Prostate gland (tissue), 2 donors: Measurements from ENCODE around the gene IKZF4.

Experiments
- CTCF ChIP-seq, 4 experiments: fragments of 200-600 bp in 2 of 4; fragments of 450-650 bp in 2 of 4; sonication (generic) in 2 of 4; IDR thresholded peaks; 1 replicate in 3 of 4; 2 replicates in 1 of 4; pipeline ENCODE4 v1.5.1; 2016 to 2019; ENCODE audit warnings: antibody characterized with exemption in 4 of 4, mild to moderate bottlenecking in 2 of 4, moderate library complexity in 2 of 4
- POLR2A ChIP-seq: fragments of 450-650 bp; IDR thresholded peaks from one replicate; pipeline ENCODE4 v1.6.1; 2016; ENCODE audit warnings: antibody characterized with exemption, mild to moderate bottlenecking
- POLR2AphosphoS5 ChIP-seq: sonication (generic); formaldehyde crosslinking; IDR thresholded peaks from one replicate; pipeline ENCODE4 v1.6.1; 2017; ENCODE audit warnings: antibody characterized with exemption

GRCh38 chr12:56074396-56074795 lies 53.6 kb downstream of the IKZF4 start:
- TF ChIP-seq POLR2AphosphoS5 (no peak), CTCF (IDR thresholded peaks at IDR 0.05) (no peak), POLR2A (no peak)
